GM18511 (cell line): ENCODE results near the gene ELF1.
"Not testable (repeated sequence)": the region's sequence is repeated elsewhere in the genome, so short reads cannot be mapped to it uniquely, and the experiment has no call there.

Experiments
- ATAC-seq: cut with Tn5 transposase; IDR thresholded peaks from one replicate; pipeline ENCODE4 v1.9.1; 2021; ENCODE audit warnings: mild to moderate bottlenecking, moderate library complexity; ENCODE audit not compliant: unreplicated experiment

Gene ELF1

DNA sequence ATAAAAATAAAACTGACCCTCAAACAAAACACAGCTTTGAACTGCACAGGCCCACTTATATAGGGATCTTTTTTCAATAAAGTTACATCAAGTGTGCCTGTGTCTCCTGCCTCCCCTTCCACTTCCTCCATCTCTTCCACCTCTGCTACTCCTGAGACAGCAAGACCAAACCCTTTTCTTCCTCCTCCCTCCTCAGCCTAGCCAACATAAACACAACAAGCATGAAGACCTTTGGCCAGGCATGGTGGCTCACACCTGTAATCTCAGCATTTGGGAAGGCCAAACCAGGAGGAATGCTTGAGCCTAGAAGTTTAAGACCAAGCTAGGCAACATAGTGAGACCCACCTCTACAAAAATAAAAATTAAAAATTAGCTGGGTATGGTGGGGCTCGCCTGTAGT is 72.6 kb downstream of the ELF1 start:
- no peak for ATAC-seq

DNA sequence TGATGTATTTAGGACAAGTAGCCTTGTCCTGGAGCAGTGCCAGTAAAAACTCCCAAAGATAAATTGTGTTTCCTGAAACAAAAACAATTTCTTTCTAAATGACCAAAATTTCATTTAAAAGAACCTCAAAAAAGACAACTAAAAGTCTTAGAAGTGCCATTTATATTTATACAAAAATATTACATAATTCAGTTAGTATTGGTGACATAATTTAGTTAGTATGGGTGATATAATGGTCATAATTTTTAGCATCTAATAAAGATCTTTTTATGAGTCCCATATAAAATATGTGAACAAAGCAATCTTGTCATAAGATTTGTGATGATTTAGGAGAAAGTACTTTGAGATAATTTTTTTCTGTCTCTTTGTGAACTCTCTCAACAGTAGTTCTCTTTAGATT is 76.0 kb downstream of the ELF1 start:
- ATAC-seq = no peak

DNA sequence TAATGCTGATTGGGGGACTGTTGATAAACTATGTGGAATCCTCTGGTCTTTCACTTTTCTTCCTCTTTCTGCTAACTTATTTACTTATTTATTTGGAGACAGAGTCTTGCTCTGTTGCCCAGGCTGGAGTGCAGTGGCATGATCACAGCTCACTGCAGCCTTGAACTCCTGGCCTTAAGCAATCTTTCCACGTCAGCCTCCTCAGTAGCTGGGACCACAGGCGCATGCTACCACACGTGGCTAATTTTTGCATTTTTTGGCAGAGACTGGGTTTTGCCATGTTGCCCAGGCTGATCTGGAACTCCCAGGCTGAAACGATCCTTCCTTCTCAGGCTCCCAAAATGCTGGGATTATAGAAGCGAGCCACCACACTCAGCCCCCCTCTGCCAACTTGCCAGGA is 77.5 kb downstream of the ELF1 start:
- no peak for ATAC-seq

DNA sequence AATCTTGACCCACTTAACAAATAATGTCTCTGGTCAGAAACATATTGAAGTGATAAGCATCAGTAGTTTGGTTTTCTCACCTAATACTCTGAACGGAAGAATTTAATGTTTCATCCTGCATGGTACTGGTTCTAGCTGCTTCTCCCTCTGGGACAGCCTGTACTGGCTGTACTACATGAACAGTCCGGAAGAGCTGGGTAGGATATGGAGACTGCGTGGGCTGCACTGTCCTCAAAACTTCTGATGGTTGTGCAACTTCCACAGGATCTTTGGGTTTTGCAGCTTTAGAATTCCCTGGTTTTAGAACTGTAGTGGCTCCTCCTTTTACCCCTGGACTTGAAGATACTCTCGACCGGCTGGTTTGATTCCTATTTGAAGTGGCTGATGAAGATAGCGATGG is 78.3 kb downstream of the ELF1 start:
- ATAC-seq = no peak

DNA sequence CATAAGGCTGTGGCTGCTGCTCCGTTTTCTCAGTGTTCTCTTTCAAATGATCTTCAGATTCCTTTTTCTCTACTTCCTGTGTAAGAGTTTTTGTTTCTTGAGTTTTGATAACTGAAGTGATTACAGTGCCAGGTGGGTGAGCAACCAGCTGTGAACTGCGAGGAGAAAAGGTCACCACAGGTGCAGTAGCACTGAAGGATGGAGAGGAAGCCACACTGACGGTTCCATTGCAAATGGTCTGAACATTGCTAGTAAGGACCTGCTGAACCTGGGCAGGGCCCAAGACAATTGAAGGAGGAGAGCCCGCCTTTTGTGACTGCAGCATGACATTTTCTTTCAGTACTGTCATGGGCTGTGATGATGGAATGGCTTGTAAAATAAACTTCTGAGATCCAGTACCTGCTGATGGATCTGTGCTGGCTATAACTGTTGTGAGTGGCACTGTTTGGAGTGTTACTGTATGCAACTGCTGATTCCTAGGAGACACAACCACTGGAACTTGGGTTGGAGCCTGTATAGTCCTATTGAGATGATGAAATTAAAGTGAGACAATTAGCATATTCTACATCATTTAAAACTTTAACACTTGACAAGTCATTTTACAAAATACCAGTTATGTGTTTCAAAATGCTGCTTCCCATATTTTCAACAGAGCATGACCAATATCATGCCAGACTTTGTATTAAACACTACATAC is 85.5 kb downstream of the ELF1 start:
- peak; percentile 87 for ATAC-seq

DNA sequence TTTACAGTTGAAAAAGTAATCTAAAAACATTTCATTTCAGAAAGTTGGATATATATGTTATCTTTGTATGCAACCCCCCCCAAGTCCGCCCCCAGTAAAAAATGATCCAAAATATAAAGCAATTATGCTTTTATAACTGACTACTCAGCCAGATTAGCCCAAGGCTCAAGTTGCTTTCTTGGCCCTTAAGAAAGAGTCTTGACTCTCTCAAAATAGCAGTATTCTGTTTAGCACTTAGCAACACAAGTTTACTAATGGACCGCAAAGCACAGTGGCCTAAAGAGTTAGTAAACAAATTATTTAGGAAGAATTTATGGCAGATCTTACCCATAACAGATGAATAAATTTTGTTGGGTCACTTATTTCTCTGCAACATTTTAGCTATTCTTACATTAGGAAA is 86.9 kb downstream of the ELF1 start:
- ATAC-seq = no peak

DNA sequence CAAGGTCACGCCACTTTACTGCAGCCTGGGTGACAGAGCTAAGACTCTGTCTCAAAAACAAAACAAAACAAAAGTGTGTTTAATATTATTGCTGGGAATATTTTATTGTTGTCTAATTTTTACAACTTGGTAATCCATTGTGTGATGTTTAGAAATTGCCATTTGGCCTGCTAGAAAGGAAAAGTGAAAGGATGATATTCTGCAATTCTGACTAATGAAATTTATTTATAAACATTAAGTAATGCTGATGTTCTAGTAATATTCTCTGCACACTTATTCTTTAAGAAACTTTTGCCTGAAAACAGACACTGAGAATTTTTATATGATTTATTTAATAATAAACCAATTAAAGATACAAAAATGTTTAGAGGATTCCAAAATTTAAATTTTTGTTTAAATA is 87.4 kb downstream of the ELF1 start:
- ATAC-seq = no peak

DNA sequence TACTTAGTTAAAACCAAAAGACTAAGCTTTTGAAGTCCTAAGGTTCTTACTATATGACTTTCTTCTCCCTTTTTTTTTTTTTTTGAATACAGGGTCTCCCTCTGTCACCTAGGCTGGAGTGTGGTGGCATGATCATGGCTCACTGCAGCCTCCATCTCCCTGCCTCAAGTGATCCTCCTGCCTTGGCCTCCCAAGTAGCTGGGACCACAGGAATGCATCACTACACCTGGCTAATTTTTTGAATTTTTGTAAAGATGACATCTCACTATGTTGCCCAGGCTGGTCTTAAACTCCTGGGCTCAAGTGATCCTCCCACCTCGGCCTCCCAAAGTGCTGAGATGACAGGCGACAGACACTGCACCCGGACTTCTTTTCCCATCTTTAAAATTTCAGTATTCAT is 89.2 kb downstream of the ELF1 start:
- not testable (repeated sequence) for ATAC-seq

DNA sequence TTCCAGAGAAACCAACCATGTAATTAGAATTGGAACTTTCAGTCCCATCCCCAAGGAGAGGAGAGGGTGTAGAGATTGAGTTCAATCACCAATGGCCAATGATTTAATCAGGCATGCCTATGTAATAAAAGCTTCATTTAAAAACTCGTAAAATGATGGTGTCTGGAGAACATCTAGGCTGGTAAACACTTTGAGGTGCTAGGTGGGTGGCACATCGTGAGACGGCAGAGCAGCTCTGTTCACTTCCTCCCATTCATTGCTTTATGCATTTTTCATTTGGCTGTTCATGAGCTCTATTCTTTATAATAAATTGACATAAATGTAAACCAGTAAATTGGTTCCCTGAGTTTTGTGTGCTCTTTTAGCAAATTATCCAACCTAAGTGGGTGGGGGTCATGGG is 90.1 kb downstream of the ELF1 start:
- no peak for ATAC-seq

DNA sequence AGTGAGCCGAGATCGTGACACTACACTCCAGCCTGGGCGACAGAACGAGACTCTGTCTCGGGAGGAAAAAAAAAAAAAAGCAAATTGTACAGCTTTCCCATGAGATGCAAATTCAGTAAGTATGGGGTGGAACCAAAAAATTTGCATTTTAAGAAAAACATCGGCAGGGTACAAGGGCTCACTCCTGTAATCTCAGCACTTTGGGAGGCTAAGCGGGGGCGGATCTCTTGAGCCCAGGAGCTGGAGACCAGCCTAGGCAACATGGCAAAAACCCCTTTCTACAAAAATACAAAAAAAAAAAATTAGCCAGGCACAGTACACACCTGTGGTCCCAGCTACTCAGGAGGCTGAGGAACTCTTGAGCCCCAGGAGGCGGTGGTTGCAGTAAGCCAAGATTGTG is 91.2 kb downstream of the ELF1 start:
- no peak for ATAC-seq

DNA sequence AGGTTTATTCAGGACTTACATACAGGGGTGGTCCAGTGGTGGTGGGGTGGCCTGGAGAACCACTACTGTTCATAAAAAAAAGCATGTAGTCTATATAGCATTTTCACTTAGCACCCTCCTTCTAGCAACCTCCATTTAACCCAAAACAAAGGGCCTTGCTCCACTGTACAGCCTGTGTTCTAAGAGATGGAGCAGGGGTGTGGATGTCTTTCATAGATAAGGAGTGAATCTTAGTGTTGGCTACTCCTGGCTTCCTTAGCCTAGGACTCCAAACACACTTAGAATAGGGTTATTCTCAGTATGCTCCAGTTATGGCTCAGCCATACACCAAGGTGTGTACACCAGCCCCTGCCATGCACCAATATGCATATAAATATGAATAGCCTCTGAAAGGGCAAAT is 95.2 kb downstream of the ELF1 start:
- ATAC-seq = no peak

DNA sequence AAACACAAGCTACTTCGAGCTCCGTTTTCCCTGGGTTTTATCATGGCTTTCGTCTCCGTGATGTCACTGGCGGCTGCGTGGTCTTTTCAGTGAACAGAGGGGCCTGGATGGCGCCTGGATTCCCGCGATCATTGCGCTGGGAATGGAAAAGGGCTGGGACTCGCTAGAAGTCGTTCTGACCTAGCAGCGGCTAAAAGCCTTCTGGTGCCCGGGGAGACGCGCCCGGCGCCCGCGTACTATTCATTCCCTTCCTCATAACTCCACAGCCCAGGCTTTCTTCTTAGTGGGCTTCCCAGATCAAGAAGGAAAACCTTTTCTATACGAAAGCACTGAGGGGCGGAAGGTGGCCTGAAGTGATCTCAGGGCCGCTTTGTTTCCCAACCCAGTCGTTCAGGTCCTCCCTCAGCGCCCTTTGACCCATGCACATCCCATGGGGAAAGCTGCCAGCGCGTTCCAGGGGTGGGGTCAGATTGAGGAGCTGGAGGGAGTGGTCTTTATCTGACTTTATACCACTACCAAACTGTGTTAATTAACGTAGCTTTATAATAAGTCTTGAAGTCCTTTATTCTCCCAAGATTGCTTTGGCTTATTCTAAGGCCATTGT is 96.6 kb downstream of the ELF1 start:
- no peak for ATAC-seq

DNA sequence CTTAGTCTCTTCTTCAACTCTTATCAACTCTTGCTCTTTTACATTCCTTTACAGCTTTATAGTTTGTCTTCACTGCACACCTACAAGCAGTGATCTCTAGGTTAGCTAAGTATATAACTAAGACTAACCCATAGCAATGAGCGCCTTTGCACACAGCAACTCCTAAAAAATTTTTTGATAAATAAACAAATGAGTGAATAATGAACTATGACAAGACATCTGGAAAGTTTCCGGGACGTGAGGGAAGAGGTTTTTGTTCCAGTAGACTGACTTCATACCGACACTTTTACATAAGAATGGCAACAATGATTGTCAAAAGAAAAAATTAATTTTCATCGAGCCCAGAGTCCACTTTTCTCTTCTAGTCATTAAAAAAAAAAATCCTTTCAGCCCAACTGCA is 98.3 kb downstream of the ELF1 start:
- no peak for ATAC-seq

DNA sequence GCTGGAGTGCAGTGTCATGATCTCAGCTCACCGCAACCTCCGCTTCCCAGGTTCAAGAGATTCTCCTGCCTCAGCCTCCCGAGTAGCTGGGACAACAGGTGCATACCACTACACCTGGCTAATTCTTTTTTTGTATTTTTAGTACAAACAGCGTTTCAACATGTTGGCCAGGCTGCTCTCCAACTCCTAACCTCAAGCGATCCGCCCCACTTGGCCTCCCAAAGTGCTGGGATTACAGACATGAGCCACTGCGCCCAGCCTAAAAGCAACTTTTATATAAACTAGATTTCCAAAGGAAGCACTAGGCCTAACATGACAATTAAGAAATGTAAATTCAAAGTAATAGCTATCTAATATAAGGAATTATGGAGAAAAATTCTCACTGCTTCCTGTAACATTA is 99.2 kb downstream of the ELF1 start:
- not testable (repeated sequence) for ATAC-seq

DNA sequence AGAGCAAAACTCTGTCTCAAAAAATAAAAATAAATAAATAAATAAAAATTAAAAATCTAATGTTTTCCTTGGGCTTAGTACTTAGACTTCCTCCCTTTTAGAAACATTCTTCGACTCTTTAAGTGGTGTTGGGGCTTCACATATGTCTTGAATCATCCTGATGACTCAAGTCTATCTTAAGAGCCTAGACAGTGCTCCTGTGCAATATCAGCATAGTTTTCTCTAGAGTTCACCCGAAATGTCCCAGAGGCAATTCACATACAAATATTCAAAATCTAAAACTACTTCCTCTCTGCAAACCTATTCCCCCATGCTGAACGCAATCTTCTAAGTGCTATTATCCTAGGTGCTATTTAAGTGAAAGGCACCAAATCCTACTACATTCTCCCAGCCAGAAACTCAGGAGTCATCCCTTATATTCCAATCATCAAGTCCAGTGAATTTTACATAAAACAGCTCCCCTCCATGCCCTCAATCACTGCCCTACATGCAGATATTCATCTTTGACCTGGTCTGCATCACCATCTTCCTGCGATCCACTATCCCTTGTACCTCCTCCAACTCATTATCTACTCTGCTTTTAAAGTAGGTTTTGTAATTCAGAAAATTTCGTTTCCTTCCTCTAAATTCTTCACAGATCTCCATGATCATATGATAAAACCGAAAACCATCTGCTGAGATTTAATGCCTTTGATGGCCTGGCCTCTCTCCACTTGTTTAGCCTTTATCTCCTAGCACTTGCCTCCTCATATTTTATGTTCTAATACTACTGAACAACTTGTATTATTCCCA is 102.7 kb downstream of the ELF1 start:
- no peak for ATAC-seq

DNA sequence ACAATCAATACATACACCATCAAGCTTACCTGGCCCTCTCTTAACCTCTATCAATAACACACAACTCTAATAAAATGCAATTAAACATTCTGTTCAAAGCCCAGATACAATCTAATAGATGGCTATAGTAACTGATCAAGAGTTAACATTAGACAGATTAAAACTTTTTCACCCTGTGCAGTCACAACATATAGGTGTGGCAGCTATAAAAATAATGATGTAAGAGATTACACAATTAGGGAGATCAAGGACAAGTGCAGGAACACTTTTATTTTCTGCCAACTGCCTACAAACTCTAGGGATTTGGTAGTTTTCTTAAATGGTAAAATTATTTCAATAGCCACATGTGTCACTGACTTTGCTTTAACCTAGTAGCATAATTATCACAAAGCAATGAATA is 104.3 kb downstream of the ELF1 start:
- ATAC-seq = not testable (repeated sequence)

DNA sequence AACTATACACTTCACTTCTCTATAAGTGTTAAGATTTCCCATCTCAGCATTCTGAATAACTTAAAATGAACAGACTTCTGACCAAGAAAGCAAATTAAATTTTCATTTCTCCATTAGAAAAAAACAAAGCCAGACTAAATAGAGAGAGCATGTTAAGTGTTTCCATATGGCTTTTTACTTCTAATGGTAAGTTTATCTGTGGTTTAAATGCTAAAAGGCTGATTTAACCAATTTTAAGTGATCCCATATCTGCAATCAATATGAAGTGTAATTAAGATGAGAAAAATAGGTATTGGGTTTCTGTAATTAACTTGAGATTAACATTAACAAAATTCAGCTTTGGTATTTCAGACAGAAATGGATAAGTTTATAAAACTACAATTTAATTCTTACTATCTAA is 107.8 kb downstream of the ELF1 start:
- no peak for ATAC-seq

DNA sequence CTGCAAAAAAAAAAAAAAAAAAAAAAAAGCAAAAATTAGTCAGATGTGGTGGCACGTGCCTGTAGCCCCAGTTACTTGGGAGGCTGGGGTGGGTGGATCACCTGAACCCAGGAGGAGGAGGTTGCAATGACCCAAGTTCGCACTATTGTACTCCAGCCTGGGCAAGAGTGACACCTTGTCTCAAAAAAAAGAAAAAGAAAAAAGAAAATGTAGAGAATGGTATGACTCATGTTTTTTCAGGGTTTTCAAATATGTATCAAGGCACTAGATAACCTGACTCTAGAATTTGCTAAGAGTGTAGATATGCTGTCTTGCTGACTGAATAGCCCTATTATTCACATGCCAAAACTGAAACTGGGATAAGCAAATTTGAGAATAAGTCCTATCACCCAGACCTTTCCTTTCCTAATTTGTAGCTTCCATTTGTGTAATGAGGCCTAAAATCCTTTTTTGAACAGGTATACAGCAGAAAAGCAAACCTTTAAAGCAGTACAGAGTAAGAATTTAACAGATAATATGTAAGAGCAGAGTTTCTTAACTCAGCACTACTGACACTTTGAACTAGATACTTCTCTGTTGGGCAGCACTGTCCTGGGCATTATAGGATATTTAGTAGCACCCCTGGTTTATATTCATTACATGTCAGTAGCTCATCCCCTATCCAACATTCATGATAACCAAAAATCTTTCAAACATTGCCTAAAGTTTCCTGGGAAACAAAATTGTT is 108.6 kb downstream of the ELF1 start:
- peak; percentile 64 for ATAC-seq

DNA sequence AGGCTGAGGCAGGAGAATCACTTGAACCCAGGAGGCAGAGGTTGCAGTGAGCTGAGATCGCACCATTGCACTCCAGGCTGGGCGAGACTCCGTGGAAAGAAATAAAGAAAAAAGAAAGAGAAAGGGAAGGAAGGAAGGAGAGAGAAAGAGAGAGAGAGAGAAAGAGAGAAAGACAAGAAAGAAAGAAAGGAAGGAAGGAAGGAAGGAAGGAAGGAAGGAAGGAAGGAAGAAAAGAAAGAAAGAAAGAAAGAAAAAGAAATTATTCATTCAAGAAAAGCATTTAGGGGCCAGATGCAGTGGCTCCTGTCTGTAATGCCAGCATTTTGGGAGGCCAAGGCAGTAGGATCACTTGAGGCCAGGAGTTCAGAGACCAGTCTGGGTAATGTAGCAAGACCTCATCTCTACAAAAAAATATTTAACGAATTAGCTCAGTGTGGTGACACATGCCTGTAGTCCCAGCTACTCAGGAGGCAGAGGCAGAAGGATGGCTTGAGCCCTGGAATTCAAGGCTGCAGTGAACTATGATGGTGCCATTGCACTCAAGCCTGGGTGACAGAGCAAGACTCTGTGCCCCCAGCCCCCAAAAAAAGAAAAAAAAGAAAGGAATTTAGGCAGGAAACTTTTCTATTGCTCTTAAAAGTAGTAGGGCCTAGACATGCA is 109.4 kb downstream of the ELF1 start:
- not testable (repeated sequence) for ATAC-seq

DNA sequence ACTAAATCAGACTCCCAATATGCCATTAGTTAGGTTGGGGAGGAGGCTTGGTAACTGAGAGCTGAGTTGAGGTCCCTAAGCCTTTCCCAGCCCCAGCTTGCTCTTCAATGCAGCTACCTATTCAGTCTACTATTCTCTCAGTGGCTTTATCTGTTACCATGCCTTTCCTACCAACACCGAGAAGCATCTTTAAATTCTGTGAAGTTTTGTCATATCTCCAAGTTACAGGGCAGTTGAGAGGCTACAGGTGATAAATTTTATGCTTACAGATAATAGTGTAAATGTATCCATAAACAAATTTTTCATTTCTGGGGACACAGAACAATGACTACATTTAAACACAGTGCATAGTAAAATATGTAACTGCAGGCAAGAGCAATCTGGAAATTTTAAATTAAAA is 110.6 kb downstream of the ELF1 start:
- no peak for ATAC-seq

DNA sequence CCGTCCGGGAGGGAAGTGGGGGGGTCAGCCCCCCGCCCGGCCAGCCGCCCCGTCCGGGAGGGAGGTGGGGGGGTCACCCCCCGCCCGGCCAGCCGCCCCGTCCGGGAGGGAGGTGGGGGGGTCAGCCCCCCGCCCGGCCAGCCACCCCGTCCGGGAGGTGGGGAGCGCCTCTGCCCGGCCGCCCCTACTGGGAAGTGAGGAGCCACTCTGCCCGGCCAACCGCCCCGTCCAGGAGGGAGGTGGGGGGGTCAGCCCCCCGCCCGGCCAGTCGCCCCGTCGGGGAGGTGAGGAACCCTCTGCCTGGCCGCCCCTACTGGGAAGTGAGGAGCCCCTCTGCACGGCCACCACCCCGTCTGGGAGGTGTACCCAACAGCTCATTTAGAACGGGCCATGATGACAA is 118.1 kb downstream of the ELF1 start:
- not testable (repeated sequence) for ATAC-seq
